ENCODE results near the gene GCH1. TPM values are rescaled to one million over a fixed set of nuclear protein-coding genes. Genes with fewer than 3 reads are reported as not detected.
"Not testable (repeated sequence)": the region's sequence is repeated elsewhere in the genome, so short reads cannot be mapped to it uniquely, and the experiment has no call there.

Gene GCH1
- total RNA-seq, 4 donors from 2014 or later = 9.5 to 24.1 (median 15.4) TPM

DNA sequence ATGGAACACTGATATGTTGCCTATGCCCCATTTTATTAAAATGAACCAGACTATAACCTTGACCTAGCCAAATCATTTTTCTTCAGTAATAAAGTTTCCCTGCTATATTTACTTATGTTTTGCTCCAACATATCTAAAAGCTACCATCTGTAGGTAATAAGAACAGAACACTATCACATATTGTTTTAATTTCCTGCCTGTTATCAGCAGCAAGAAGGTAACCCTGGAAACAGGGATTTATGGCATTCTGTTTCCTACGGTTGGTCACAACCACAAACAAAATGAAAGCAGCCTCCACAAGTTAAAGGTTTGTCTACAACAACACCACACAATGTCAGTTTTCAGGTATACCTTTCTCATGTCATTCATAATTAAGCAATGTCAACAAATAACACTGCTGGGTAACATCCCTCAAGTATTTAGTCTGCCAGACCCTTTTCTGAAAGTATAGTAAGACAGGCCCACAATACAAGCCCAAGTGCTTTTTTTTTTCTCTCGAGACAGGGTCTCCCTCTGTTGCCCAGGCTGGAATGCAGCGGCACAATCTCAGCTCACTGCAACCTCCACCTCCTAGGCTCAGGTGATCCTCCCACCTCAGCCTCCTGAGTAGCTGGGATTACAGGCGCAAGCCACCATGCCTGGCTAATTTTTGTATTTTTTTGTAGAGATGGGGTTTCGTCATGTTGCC is 25.5 kb downstream of the GCH1 start:
- H3K4me3 ChIP-seq (ENCODE audit: low read depth, poor library complexity, severe bottlenecking) = no peak overlapping the region
- TF ChIP-seq, protein P1, sequence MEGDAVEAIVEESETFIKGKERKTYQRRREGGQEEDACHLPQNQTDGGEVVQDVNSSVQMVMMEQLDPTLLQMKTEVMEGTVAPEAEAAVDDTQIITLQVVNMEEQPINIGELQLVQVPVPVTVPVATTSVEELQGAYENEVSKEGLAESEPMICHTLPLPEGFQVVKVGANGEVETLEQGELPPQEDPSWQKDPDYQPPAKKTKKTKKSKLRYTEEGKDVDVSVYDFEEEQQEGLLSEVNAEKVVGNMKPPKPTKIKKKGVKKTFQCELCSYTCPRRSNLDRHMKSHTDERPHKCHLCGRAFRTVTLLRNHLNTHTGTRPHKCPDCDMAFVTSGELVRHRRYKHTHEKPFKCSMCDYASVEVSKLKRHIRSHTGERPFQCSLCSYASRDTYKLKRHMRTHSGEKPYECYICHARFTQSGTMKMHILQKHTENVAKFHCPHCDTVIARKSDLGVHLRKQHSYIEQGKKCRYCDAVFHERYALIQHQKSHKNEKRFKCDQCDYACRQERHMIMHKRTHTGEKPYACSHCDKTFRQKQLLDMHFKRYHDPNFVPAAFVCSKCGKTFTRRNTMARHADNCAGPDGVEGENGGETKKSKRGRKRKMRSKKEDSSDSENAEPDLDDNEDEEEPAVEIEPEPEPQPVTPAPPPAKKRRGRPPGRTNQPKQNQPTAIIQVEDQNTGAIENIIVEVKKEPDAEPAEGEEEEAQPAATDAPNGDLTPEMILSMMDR (IDR thresholded peaks at IDR 0.05) = no peak
- no peak for TF ChIP-seq POLR2A (IDR thresholded peaks at IDR 0.05)
- intact Hi-C loops (cut with DNase I; ENCODE audit: low total_unique reads) = no loop called here
- 76% methylated on average over 5 of the region's 5 CpGs for WGBS, 2 donors
- no peak for DNase-seq (ENCODE audit: low spot score in 2 of 2)

DNA sequence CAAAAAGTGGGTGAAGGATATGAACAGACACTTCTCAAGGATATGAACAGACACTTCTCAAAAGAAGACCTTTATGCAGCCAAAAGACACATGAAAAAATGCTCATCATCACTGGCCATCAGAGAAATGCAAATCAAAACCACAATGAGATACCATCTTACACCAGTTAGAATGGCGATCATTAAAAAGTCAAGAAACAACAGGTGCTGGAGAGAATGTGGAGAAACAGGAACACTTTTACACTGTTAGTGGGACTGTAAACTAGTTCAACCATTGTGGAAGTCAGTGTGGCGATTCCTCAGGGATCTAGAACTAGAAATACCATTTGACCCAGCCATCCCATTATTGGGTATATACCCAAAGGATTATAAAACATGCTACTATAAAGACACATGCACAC is 27.0 kb downstream of the GCH1 start:
- not testable (repeated sequence) for H3K4me3 ChIP-seq (ENCODE audit: low read depth, poor library complexity, severe bottlenecking); DNase-seq (ENCODE audit: low spot score in 2 of 2)
- WGBS, 2 donors = 89 to 94% methylated on average over 2 of the region's 2 CpGs

DNA sequence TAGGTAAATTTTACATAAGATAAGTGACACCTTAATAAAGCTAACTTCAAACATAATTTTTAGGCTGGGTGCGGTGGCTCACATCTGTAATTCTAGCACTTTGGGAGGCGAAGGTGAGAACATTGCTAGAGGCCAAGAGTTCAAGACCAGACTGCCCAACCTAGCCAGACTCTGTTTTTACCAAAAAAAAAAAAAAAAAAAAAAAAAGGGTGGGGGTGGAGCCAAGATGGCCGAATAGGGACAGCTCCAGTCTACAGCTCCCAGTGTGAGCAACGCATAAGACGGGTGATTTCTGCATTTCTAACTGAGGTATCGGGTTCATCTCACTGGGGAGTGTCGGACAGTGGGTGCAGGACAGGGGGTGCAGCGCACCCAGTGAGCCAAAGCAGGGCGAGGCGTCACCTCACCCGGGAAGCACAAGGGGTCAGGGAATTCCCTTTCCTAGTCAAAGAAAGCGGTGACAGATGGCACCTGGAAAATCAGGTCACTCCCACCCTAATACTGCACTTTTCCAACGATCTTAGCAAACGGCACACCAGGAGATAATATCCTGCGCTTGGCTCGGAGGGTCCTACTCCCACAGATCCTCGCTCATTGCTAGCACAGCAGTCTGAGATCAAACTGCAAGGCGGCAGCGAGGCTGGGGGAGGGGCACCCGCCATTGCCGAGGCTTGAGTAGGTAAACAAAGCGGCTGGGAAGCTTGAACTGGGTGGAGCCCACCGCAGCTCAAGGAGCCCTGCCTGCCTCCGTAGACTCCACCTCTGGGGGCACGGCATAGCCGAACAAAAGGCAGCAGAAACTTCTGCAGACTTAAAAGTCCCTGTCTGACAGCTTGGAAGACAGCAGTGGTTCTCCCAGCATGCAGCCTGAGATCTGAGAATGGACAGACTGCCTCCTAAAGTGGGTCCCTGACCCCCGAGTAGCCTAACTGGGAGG is 32.2 kb downstream of the GCH1 start:
- intact Hi-C loops (cut with DNase I; ENCODE audit: low total_unique reads) = not testable (repeated sequence)
- WGBS, 2 donors = 36 to 42% methylated on average over 26 to 27 of the region's 27 CpGs

More for the DNA sequence above, 27.0 kb downstream of the GCH1 start:
- intact Hi-C loops (cut with DNase I; ENCODE audit: low total_unique reads) = not testable (repeated sequence)

DNA sequence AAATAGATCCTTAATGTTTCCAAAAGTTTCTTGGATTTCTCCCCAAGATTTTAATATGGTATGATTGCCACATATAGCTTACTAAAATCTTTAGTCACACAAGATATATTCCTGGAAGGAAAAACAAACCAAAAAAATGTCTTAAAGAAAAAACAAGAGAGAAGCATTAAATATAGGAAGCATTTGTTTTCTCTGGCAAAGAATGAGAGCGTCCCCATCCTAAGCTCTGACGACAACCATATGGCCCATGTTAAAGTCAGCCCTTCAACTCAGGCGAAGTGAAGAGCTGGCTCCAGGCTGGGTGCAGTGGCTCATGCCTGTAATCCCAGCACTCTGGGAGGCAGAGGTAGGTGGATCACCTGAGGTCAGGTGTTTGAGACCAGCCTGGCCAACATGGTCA is 35.6 kb downstream of the GCH1 start:
- no peak for TF ChIP-seq POLR2A (IDR thresholded peaks at IDR 0.05)
- TF ChIP-seq, protein P1 (IDR thresholded peaks at IDR 0.05) = no peak
- no peak for DNase-seq (ENCODE audit: low spot score in 2 of 2)
- intact Hi-C loops (cut with DNase I; ENCODE audit: low total_unique reads) = loop anchor here (2.0 kb wide), 1 partner anchor 14 kb away; no protein-coding TSS in a partner anchor
- 49 to 60% methylated on average over 3 of the region's 3 CpGs for WGBS, 2 donors
- H3K4me3 ChIP-seq (ENCODE audit: low read depth, poor library complexity, severe bottlenecking) = no peak overlapping the region

More for the DNA sequence above, 32.2 kb downstream of the GCH1 start:
- DNase-seq (ENCODE audit: low spot score in 2 of 2) = not testable (repeated sequence)
- peak overlapping the region; percentile 23 for H3K4me3 ChIP-seq (ENCODE audit: low read depth, poor library complexity, severe bottlenecking)

DNA sequence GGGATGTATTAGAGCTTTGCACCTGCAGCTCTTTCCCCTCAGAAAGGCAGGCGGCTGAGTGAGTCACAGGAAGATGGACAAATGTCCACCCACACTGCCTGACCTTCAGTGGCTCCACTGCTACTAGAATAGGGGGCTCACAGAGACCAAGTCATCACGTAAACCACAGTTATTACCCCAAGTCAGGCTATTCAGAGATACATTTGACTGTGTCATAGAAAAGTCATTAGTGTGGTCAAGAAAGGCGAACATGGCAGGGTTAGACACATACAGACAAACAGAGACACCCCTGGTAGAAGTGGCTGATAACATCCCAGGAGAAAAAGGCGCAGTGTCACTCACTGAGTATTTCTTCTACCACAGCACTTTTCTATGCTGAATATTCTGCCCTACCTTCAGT is 36.0 kb downstream of the GCH1 start:
- DNase-seq (ENCODE audit: low spot score in 2 of 2) = no peak
- intact Hi-C loops (cut with DNase I; ENCODE audit: low total_unique reads) = loop anchor here (2.0 kb wide), 1 partner anchor 14 kb away; no protein-coding TSS in a partner anchor
- 79 to 80% methylated on average over 4 of the region's 4 CpGs for WGBS, 2 donors
- no peak overlapping the region for H3K4me3 ChIP-seq (ENCODE audit: low read depth, poor library complexity, severe bottlenecking)
- TF ChIP-seq POLR2A (IDR thresholded peaks at IDR 0.05) = no peak
- TF ChIP-seq, protein P1 (IDR thresholded peaks at IDR 0.05) = no peak

DNA sequence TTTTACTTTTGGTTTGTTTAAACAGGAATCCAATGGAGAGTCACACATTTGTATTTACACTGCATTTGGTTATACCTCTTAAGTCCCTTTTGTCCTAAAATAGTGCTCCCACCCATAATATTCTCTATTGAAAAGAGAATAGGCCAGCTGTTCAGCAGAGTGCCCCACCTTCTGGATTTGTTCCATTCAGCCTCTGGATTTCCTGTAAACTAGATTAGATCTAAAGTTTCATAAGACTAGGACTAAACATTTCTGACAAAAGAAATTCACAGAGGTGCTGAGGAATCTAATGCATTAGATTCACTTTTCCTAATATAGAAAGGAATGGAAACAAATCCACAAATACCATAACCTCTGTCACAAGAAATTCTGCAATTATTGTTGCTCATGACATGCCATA is 38.1 kb downstream of the GCH1 start:
- no peak overlapping the region for H3K4me3 ChIP-seq (ENCODE audit: low read depth, poor library complexity, severe bottlenecking)
- TF ChIP-seq POLR2A (IDR thresholded peaks at IDR 0.05) = no peak
- TF ChIP-seq, protein P1 (IDR thresholded peaks at IDR 0.05) = no peak
- intact Hi-C loops (cut with DNase I; ENCODE audit: low total_unique reads) = no loop called here
- no peak for DNase-seq (ENCODE audit: low spot score in 2 of 2)

All from lower leg skin (tissue), 4 donors.